Lung (tissue), 12 donors: ENCODE data around the gene TMEM170A. TPM values are rescaled to one million over a fixed set of nuclear protein-coding genes. Genes with fewer than 3 reads are reported as not detected.

ENCODE experiments used
- ATAC-seq: fragments of 200-7000 bp; cut with Tn5 transposase; one replicate; pipeline ENCODE4 v1.9.1; 2020; ENCODE audit warnings: moderate number of reproducible peaks; ENCODE audit not compliant: insufficient read depth, low FRiP score
- DNase-seq, 3 donors: peaks; one replicate each; pipeline ENCODE4 v3.0.0-alpha.2; 2013 to 2017
- H3K27ac ChIP-seq, 2 donors: one replicate each; pipeline ENCODE4 v1.5.1; 2013; ENCODE audit warnings: mild to moderate bottlenecking in 2 of 2, moderate library complexity in 2 of 2, control low read depth in 1 of 2, inconsistent platforms in 1 of 2, low read depth in 1 of 2, low read length in 1 of 2
- H3K27me3 ChIP-seq, 3 donors: one replicate each; pipeline ENCODE4 v1.5.1; 2013; ENCODE audit warnings: low read length in 2 of 3; ENCODE audit not compliant: control insufficient read depth in 3 of 3, insufficient read depth in 3 of 3
- H3K36me3 ChIP-seq, 4 donors: one replicate each; pipeline ENCODE4 v1.5.1; 2013; ENCODE audit warnings: low read length in 4 of 4, mild to moderate bottlenecking in 1 of 4, moderate library complexity in 1 of 4; ENCODE audit not compliant: control insufficient read depth in 4 of 4, insufficient read depth in 4 of 4
- H3K4me1 ChIP-seq, 5 donors: one replicate each; pipeline ENCODE4 v1.5.1; 2013; ENCODE audit warnings: low read length in 5 of 5, mild to moderate bottlenecking in 2 of 5, moderate library complexity in 1 of 5; ENCODE audit not compliant: control insufficient read depth in 5 of 5, insufficient read depth in 5 of 5
- H3K4me3 ChIP-seq: one replicate; pipeline ENCODE4 v1.5.1; 2013; ENCODE audit warnings: mild to moderate bottlenecking, control low read depth, moderate library complexity
- H3K9ac ChIP-seq, 2 donors: one replicate each; pipeline ENCODE4 v1.5.1; 2013; ENCODE audit warnings: low read length in 2 of 2, control low read depth in 1 of 2; ENCODE audit not compliant: insufficient read depth in 1 of 2
- H3K9me3 ChIP-seq, 4 donors: one replicate each; pipeline ENCODE4 v1.5.1; 2013; ENCODE audit warnings: low read length in 3 of 4, mild to moderate bottlenecking in 1 of 4, moderate library complexity in 1 of 4; ENCODE audit not compliant: control insufficient read depth in 4 of 4, insufficient read depth in 3 of 4
- WGBS, 2 donors: extraction: QIAGEN DNeasy Blood & Tissue Kit; methylation state at CpG; one replicate each; pipeline ENCODE4 v1.1.7; 2013; 5-methylcytosine and 5-hydroxymethylcytosine counted together
- polyA plus RNA-seq, 2 donors: library from polyadenylated mRNA; stranded (reverse); fragments of 200-250 nt; gene quantifications; one replicate each; pipeline ENCODE4 v1.2.1, GENCODE V29; 2013
- total RNA-seq, 2 donors: library from RNA; depleted of rRNA in 1 of 2; stranded (reverse); fragments of >200 nt in 1 of 2; gene quantifications; one replicate each; pipeline ENCODE4 v1.2.1, GENCODE V29; 2014 to 2021
- TF ChIP-seq, protein P1 (sequence below): IDR thresholded peaks from 2 replicates; pipeline ENCODE4 v1.5.1; 2012; ENCODE audit warnings: mild to moderate bottlenecking; ENCODE audit errors: control extremely low read depth, extremely low read depth
- donor health status: control.
- donor health status: control.
- donor health status: Bipolar disorder and iron deficiency.
- donor health status: healthy.
- donor health status: DM: yes; HTN: yes; CAD: no.

TMEM170A gene
- total and polyA plus RNA-seq, 4 donors = 8.2 to 37.9 (median 15.2) TPM

DNA sequence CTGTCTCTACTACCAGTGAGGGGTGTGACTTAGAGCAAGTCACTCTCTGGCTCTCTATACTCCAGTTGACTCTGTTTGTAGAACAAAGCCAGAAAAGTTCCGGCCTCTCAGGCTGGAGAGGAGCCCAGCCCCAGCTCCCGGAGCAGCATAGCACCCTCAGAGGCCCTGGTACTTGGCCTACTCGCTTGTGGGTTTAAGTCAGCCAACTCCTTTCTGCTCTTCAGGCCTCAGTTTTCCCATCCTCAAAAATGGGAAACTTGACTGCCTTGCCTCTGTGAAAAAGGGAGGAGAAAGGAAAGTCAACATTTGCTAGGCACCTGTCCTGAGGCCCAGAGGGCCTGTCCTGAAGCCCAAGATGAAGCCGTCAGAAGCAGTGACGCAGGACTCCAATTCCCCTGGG, 29.7 kb upstream of the TMEM170A start:
- no peaks in the 10 kb centered on the region for H3K36me3 ChIP-seq
- H3K9ac ChIP-seq = no peak overlapping the region
- no peak overlapping the region for H3K4me3 ChIP-seq
- H3K4me1 ChIP-seq = peaks cover 0 to 17% (median 7%) of the 10 kb centered on the region in 5 donors
- H3K27me3 ChIP-seq = peaks cover 0 to 6% (median 4%) of the 10 kb centered on the region in 3 donors
- H3K27ac ChIP-seq = no peak overlapping the region
- H3K9me3 ChIP-seq = peaks cover 0 to 2% (median 0%) of the 10 kb centered on the region in 4 donors
- TF ChIP-seq, protein P1, sequence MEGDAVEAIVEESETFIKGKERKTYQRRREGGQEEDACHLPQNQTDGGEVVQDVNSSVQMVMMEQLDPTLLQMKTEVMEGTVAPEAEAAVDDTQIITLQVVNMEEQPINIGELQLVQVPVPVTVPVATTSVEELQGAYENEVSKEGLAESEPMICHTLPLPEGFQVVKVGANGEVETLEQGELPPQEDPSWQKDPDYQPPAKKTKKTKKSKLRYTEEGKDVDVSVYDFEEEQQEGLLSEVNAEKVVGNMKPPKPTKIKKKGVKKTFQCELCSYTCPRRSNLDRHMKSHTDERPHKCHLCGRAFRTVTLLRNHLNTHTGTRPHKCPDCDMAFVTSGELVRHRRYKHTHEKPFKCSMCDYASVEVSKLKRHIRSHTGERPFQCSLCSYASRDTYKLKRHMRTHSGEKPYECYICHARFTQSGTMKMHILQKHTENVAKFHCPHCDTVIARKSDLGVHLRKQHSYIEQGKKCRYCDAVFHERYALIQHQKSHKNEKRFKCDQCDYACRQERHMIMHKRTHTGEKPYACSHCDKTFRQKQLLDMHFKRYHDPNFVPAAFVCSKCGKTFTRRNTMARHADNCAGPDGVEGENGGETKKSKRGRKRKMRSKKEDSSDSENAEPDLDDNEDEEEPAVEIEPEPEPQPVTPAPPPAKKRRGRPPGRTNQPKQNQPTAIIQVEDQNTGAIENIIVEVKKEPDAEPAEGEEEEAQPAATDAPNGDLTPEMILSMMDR = no peak
- 65 to 86% methylated on average over 5 of the region's 5 CpGs for WGBS, 2 donors
- ATAC-seq = no peak
- peak in 1 of 3 donors; percentile 23 for DNase-seq

DNA sequence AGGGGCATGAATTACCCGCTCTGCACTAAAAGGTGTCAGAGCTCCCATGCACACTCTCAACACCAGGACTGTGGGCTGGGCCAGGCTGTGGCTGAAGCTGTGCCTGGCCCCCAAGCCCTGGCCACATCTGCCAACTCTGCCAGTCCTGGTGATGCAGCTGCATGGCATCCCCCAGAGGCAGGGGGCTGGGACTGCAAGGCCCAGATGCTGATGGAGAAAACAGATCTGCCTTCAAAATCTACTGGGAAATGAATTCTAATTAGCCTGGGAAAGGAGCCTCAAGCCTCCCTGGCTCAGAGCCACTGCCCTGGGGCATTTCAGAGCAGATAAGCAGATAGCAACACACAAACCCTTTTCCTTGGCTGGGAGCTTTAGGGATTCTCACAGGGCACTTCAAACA, 27.4 kb upstream of the TMEM170A start:
- H3K27me3 ChIP-seq = peaks cover 0 to 6% (median 4%) of the 10 kb centered on the region in 3 donors
- TF ChIP-seq, protein P1 = no peak
- no peak overlapping the region for H3K4me3 ChIP-seq
- no peak overlapping the region for H3K9ac ChIP-seq
- H3K27ac ChIP-seq = no peak overlapping the region
- DNase-seq (peak in 1 of 3 donors; percentile 15), ATAC-seq (no peak)
- H3K36me3 ChIP-seq = no peaks in the 10 kb centered on the region
- peaks cover 0 to 2% (median 0%) of the 10 kb centered on the region in 4 donors for H3K9me3 ChIP-seq
- 91 to 95% methylated on average over 1 of the region's 1 CpG for WGBS, 2 donors
- peaks cover 0 to 10% (median 7%) of the 10 kb centered on the region in 5 donors for H3K4me1 ChIP-seq

DNA sequence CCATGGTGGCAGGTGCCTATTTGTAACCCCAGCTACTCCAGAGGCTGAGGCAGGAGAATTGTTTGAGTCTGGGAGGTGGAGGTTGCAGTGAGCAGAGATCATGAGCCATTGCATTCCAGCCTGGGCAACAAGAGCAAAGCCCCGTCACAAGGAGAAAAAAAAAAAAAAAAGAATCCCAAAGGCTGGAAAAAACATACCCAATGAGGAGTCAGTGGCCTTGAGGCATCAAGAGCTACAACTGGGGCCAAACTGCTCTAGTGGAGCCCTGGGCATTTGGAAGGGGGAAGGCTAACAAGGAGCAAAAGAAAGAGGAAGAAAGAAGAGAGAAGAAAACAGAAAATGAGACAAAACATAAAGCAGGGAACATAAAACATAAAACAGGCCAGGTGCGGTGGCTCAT, 23.8 kb upstream of the TMEM170A start:
- no peak overlapping the region for H3K9ac ChIP-seq

More for the DNA sequence above, 23.8 kb upstream of the TMEM170A start:
- Histone ChIP-seq H3K36me3 (no peaks in the 10 kb centered on the region), H3K27me3 (peaks cover 0 to 2% (median 0%) of the 10 kb centered on the region in 3 donors), H3K27ac (no peak overlapping the region), H3K4me1 (no peaks in the 10 kb centered on the region), H3K9me3 (no peaks in the 10 kb centered on the region), H3K4me3 (no peak overlapping the region)
- WGBS, 2 donors = 90 to 95% methylated on average over 2 of the region's 2 CpGs
- DNase-seq = no peak
- TF ChIP-seq, protein P1 = no peak
- no peak for ATAC-seq
